HCT116 (cell line): ENCODE measurements around the gene PLCB2.

Experiments used
- CEBPB ChIP-seq: IDR thresholded peaks from 2 replicates; pipeline ENCODE4 v1.6.1; 2012; ENCODE audit warnings: low read depth
- CTCF ChIP-seq, 3 experiments: fragments of 200-600 bp in 1 of 3; sonication (generic) in 1 of 3; IDR thresholded peaks in 2 of 3; conservative IDR thresholded peaks in 1 of 3; 2 replicates each; pipeline ENCODE4 v1.5.1; 2012 to 2017; ENCODE audit warnings: low read depth in 2 of 3, low read length in 2 of 3, antibody characterized with exemption in 1 of 3, borderline replicate concordance in 1 of 3, control low read depth in 1 of 3, mild to moderate bottlenecking in 1 of 3, mixed read lengths in 1 of 3, mixed run types in 1 of 3, moderate library complexity in 1 of 3; ENCODE audit not compliant: insufficient read depth in 1 of 3
- EZH2phosphoT487 ChIP-seq: fragments of 200-600 bp; IDR thresholded peaks from 2 replicates; pipeline ENCODE4 v1.6.1; 2018; ENCODE audit warnings: antibody characterized with exemption, borderline replicate concordance
- JUND ChIP-seq: IDR thresholded peaks from 2 replicates; pipeline ENCODE4 v1.6.1; 2012
- MAX ChIP-seq: IDR thresholded peaks from 2 replicates; pipeline ENCODE4 v1.6.1; 2012
- POLR2A ChIP-seq: IDR thresholded peaks from 2 replicates; pipeline ENCODE4 v1.7.0; 2011; ENCODE audit warnings: borderline replicate concordance; ENCODE audit not compliant: insufficient read depth, insufficient read length; ENCODE audit errors: extremely low read depth
- RAD21 ChIP-seq: IDR thresholded peaks from 2 replicates; pipeline ENCODE4 v1.6.1; 2012; ENCODE audit warnings: low read depth, mild to moderate bottlenecking
- REST ChIP-seq: IDR thresholded peaks from 2 replicates; pipeline ENCODE4 v1.6.1; 2012; ENCODE audit warnings: low read depth
- SIN3A ChIP-seq: IDR thresholded peaks from 2 replicates; pipeline ENCODE4 v1.6.1; 2012; ENCODE audit warnings: low read depth
- SP1 ChIP-seq: IDR thresholded peaks from 2 replicates; pipeline ENCODE4 v1.6.1; 2012; ENCODE audit warnings: low read depth
- TCF7L2 ChIP-seq: IDR thresholded peaks from 2 replicates; pipeline ENCODE4 v1.7.0; 2011; ENCODE audit warnings: borderline replicate concordance, inconsistent platforms; ENCODE audit not compliant: insufficient read depth, insufficient read length; ENCODE audit errors: extremely low read depth
- YY1 ChIP-seq: IDR thresholded peaks from 2 replicates; pipeline ENCODE4 v1.6.1; 2011; ENCODE audit warnings: low read length, low read depth, moderate library complexity, mild to moderate bottlenecking; ENCODE audit not compliant: insufficient replicate concordance; ENCODE audit errors: extremely low read depth
- ZBTB33 ChIP-seq: IDR thresholded peaks from 2 replicates; pipeline ENCODE4 v1.6.1; 2011; ENCODE audit warnings: mild to moderate bottlenecking, low read length, moderate library complexity; ENCODE audit not compliant: insufficient replicate concordance; ENCODE audit errors: extremely low read depth
- ZFX ChIP-seq: fragments of 450-650 bp; IDR thresholded peaks from 2 replicates; pipeline ENCODE4 v1.6.1; 2017

GRCh38 chr15:40295297-40295696 lies 12.4 kb downstream of the PLCB2 start:
- no peak for TF ChIP-seq CEBPB
- TF ChIP-seq ZBTB33 = no peak
- TF ChIP-seq CTCF (IDR thresholded peaks at IDR 0.05 in 2 of 3, conservative IDR thresholded peaks at IDR 0.05 in 1 of 3; ENCODE audit: borderline replicate concordance in 1 of 3, insufficient read depth in 1 of 3, low read depth in 2 of 3, low read length in 2 of 3) = no peak
- no peak for TF ChIP-seq POLR2A
- TF ChIP-seq MAX = no peak
- TF ChIP-seq YY1 = no peak
- no peak for TF ChIP-seq EZH2phosphoT487
- no peak for TF ChIP-seq REST
- TF ChIP-seq SIN3A = no peak
- no peak for TF ChIP-seq TCF7L2
- TF ChIP-seq JUND = no peak
- TF ChIP-seq ZFX = no peak
- TF ChIP-seq RAD21 = no peak
- TF ChIP-seq SP1 = no peak
